Activated effector memory CD4-positive, alpha-beta T cell treated with anti-CD3 and anti-CD28 coated beads, Interleukin-2, amount 50 U/mL, for 16 hours (primary cell): ENCODE results near the gene CREB3L4.
A peak's percentile ranks its signal among the peaks of the same experiment; 100 is the strongest.

Source experiments
- DNase-seq: peaks from one replicate; pipeline ENCODE4 v3.0.0-alpha.2; 2020

CREB3L4 gene, protein sequence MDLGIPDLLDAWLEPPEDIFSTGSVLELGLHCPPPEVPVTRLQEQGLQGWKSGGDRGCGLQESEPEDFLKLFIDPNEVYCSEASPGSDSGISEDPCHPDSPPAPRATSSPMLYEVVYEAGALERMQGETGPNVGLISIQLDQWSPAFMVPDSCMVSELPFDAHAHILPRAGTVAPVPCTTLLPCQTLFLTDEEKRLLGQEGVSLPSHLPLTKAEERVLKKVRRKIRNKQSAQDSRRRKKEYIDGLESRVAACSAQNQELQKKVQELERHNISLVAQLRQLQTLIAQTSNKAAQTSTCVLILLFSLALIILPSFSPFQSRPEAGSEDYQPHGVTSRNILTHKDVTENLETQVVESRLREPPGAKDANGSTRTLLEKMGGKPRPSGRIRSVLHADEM

DNA sequence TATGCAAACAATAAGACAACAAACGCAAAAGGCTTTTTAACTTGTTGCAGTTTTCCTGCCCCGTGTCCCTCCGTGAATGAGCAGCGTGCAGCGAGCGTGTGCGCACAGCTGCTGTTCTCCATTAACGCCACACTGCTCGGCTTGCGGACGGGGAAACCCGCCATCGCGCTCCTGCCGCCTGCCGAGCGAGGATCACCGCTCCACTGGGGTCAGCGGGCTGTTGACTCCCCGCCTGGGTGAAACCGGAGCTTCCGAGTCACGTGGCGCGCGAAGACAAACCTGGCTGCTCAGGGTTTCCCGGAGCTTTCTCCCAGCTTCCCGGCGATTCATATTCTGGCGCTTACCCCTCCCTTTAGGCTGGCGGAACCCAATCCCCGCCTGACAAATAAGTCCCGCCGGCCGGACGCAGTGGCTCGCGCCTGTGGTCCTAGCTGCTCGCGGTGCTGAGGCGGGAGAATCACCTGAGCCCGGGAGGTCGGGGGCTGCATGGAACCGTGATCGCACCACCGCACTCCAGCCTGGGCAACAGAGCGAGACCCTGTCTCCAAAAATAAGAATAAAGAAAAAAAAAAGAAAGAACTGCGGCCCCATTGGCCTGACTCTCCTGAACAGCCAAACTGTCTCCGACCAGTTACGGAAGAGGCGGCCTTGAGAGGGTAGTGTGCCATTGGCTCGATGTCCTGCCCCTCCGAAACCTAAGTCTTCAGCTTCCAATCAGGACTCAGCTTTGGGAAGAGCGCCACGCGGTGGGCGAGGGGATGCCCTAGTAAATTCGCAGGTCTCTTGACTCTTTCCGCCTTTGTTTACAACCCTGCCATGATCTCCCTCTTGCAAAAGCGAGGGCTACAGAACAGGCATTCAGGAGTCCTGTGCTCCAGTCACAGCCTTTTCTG lies at the start of gene CREB3L4:
TSS of gene CREB3L4 (plus strand) at position 796 of the 893 bp plus-strand sequence. CDS start 624 bp downstream, outside the sequence.
- peak; percentile 92 for DNase-seq

DNA sequence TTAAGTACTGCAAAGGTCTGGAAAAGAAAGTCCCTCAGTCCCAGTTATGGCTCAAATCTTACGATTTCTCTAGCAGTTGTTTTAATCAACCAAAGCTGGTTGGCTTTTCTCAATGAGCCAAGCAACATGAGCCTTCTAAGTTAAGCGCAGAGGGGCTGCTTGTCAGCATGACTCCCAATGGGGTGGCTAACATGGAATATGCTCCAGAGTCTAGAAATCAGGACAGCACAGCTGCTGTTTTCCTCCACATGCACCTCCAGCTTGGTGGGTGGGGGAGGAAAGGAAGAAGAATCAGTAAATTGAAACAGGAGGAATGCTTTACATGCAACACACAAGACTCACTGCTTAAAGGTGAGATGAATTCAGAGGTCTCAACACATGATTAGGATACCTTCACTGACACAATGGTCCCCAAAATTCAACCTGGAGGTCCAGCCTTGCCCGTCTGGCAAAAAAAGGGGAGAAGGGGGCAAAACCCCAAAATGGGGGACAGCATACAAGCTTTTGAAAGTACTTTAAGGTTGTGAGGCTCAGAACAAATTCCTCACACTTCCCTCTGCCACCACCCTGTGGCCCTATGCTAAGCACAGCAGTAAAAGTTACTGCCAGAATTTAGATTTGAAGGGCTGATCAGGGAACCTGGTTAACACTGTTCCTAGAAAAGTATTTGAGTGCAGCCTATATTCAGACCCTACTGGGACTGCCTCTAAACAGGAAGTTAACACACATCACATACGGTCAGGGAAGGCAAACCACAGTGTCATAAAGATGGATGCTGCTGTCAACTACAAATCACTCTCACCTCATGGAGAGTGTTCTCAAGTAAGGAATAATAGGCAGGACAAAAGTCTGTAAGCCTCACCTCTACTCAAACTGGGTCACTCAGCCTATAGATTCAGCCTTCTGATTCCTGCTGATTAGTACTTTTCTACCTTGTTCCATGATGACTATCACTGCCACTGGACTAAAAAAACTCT lies 47.5 kb upstream of the CREB3L4 start:
- DNase-seq: no peak

DNA sequence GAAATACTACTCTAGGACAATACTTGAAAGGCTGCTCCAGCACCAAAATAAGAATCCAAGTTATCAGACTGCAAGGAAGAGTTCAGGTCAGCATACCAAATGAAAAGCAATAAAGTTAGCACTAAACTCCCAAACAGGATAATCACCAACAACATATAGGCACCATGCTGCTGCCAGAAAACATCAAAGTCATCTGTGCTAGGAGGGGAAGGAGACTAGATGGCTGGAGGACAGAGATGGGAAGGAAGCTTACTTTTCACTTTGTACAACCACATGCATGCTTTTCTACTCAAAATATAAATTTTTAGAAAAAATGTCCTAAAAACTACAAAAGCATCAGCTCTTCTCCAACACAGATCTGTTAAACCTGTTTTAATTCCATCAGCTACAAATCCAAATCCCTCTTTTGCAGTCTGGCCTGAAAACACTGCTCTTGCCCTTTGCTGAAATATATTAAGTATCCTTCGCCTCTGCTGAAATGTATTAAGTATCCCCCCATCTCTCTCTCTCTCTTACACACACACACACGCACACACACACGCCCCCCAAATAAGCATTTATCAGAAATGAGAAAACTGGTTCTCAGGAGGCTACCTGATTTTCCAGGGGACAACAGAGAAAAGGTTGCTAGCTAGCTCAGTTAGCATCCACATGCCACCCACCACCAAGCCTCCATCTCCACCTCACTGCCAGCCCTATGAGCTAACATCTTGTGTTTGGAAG lies 46.5 kb upstream of the CREB3L4 start:
- DNase-seq: no peak

DNA sequence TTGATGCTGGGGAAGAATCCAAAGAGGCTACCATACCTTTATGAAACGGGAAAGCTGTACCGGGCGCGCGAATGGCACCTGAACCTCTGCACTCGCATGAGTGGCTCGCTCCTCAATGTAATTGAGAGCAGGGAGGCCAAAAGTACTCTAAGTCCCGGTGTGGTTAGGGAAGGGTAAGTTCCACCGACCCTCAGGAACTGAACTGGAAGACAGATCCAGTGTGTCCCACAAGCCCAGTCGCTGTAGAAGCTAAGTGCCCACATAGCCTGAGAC lies 46.0 kb upstream of the CREB3L4 start:
- no peak for DNase-seq

DNA sequence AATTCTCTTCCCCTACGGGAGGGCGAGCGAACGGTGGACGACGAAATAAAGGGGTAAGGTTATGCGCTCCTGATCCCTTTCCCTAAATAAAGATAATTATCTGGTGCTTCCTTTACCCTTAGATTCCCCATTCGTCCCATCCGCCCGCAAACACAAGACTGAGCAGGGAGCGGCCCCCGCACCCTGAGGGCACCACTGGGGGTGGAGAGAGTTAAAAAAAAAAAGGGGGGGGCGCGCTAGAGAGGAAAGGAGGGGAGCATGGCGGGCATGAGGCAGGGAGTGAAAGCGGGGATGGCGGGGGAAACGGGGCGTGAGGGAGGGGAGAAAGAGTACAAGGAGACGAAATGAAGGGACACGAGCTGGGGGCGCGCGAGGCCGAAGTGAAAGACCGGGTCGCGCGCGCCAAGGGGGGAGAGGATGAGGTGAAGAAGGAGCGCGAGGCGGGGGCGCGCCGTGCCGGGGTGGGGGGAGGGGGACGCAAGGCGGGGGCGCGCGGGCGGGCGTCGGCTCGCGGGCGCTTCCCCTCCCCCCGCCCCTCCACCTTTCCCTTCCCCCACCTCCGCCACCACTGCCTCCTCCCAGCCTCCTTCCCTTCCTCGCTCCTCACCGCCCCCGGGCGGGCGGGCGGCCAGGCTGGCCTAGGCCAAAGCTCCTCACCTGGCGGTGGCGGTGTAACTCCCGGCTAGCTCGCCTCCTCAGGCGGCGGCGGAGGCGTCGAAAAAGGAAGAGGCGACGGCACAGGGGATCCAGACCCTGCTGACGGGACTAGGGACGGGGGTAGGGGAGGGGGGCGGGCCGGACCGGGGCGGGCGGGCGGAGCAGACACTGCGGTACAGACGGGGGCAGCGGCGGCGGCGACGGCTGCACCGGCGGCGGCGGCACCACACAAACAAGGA lies 45.4 kb upstream of the CREB3L4 start:
- DNase-seq: no peak

DNA sequence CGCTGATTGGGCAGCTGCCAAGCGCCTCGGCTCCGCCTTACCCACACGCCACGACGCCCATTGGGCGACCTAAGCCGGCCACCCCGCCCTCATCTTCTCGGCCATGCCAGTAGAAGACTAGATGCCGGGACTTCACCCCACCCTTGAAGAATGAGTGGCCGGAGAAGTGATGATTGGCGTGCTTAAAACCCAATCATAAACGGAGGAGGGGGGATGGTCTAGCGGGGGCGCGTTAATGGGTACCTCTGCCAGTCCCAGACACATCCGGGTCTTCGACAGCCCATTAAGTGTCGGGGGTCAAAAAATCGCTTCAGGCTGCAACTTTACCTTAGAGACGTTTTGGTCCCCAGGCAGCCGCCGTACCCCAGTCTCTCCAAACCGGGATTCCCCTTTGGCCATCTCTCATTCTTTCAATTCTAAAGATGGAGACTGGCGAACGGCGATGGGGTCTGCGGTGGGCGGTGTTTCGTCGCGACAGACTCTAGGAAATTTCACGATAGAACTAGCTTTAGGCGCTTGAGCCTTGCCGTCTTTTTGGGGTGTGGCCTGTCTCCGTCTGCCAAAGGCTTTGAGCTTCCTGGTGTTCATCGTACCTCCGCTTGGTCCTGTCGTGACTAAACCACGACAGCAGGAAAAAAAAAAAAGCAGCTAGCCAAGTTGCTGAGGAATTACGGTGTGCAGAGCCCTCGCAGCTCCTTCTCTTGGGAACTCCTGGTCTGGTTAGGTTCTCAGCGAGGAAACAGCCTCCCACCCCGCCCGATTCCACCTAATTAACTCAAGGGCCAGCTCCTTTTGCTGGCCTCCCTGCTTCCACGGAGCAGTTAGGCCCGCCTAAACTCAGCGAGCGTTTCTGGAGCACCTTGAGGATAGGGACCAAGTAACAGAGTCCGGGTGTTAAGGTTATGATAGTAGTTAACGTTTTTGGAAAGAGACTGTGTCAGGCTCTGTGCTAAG lies 44.5 kb upstream of the CREB3L4 start, which contains the start of gene GATAD2B:
TSS of gene GATAD2B (minus strand) at position 1 of the 954 bp plus-strand sequence. CDS start 94,625 bp downstream, outside the sequence.
- DNase-seq: peak; percentile 99

DNA sequence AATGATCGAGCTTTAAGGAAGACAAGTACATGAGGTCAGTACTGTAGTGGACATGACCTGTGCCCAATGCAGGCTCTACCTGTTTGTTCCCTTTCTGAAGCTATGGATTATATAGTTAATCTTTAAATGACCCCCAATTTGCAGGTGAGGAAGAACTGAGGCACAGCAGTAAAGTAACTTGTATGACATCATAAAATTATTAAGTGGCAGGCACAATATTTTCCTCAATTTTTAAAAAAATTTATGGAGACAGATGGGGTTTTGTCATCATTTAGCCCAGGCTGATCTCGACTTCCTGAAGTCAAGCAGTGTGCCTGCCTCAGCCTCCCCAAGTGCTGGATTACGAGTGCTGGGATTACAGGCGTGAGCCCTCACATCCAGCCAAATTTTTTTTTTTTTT lies 41.3 kb upstream of the CREB3L4 start:
- DNase-seq: no peak

DNA sequence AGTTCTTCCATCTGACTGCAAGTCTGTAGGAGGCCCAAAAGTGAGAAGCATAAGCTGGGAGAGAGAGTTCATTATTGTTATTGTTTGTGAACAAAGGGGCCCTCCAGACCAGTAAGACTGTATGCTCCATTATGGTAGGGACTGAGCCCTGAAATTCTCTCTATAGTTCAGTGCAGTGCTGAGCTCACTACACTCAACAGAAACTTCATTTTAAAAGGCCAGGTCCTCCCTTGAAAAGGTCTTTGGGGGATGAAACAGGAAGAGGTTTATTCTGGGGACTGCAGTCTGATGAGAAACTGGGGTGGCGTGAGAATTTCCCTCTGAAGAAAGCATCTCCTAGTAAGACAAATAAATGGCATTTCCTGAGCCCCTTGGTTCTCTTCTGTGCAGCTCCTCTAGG lies 39.5 kb upstream of the CREB3L4 start:
- peak; percentile 10 for DNase-seq

DNA sequence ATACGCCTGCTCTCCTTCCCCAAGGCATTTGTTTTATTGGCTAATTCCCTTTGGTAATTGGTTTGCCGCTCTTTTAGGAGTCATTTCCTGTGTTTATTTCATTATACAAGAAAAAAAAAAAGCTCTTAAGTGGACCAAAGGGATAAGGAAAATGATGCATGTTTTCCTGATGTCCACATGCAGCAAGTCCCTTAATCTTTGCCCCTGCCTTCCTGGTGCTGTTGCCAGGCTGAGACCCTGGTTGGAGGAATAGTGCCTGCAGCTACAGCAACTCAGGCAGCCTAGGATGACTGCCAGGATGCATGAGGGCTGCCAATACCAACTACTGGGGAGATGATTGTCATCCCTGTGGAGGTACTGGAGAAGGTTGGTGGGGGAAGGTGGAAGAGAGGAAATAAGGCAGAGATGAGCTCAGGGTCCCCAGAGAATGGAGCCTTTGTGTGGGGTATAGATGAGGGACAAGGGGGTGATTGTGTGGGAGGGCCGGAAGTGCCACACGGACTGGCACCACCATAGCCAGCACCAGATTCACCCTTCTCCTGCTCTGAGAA lies 38.8 kb upstream of the CREB3L4 start:
- DNase-seq: peak; percentile 30

DNA sequence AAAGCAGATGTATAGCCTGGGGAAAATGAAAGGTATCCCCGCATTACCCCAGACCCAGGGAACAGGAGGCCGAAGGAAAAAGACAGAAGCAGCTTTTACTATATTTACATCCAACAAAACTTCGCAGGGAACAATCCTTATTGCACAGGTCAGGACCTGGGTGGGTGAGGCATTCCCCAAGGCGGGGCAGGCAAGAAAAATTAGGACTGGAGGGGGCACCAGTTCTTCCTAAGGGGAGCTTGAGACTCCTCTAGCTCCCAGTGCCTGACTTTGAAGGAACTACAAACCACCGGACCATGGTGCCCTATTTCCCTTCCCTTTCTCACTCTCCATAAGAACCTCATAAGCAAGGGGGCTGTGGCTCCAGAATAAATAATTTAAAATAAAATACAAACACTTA lies 38.3 kb upstream of the CREB3L4 start:
- DNase-seq: no peak

DNA sequence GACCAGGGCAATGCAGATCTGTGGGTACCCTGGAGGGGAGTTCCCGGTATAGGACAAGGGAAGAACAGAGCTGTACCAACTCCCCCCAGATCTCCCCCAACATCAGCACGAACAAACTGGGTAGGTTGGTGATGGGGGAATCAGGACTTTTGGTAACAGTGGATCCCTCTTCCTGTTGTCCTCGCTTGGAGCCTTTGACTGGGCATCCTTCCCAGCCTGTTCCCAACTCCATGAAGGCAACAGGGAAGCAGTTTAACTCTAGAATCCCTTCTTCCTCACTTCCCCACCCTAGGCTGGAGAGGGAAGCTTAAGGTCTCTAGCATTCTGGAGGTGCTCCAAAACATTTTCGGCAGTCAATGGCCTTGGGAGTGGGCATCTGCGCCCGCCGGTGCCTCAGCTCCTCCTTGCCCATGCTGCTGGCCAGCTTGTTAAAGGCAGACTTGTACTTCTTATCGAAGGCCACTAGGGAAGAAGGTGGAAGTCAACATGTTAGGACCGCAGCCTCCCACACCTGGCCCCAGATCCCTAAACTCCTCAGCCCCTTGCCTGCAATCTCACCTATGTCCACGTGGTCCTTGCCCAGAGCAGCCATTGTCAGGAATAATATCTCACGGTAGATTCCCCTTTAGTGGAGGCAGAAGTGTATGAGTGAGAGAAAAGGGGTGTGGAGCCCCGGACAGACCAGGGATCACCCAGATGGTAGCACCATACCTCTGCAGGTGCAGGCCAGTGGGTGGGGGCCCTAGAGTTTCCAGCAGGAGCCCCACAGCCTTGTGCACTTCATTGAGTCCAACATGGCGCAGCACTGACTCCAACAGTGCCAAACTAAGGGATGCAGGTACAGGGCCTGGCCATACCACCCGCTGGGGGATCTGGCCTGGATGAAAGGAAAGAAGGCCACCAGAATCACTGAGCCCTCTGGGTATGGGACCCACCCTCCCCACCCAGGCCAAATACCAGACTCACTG lies 37.4 kb upstream of the CREB3L4 start:
- DNase-seq: peak; percentile 55

DNA sequence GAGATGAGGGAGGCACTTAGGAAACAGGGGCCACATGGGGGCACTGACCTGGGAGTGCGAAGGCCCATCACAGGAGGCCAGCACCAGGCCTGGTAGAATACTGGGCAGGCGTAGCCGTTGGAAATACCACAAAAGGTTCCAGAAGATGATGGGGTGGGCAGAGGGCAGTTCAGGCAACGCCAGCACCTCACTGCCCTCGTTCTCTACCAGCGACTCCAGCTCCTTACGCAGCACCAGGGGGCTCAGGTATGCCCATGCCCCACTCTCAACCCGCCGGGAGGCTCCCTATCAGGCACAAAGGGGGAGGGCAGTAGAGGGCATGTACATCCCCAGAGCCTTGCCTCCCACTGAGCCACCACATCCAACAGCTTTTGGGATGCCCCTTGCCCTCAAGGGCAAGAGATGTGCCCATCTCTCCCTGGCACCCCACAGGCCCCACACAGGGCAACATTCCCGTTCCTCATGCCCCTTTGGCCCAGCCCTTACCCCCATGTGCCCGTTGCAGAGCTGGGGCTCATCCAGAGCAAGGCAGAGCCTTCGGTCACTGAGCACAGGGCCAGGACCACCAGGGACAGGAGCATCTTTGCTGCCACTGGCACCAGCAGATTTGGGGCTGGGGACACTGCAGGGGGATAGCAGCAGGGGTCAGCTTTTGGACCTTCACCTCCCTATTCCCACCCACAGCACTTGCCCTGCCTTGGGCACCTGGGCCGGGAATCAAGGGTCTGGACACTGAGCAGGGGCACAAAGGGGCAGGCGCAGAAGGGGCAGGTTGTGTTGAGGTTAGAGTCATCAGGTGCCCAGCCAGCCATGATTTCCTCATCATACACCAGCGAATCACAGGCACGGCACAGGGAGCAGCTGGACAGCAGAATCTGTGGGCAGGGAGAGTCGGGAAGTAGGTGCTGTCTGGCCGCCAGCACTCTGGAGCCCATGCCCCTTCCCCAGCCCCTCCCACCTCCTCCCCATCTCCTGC lies 35.3 kb upstream of the CREB3L4 start:
- peak; percentile 33 for DNase-seq

DNA sequence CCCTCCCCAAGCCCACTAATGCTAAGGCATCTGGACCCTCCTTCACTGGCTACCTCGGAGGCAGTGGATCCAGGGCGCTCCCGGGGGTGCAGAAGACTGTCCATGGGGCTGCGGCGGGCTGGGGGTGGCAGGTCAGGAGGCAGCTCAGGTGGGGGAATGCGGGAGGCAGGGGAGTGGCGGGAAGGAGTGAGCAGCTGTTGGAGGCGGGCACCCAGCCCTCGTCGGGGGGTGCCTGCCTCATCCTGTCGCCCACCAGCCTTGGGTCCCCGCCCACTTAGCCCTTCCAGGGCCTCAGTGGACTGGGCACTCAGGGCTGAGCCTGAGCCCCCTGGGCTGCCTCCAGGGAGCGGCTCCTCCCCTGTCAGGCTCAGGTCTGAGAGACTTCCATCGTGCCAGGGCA lies 34.3 kb upstream of the CREB3L4 start:
- no peak for DNase-seq

DNA sequence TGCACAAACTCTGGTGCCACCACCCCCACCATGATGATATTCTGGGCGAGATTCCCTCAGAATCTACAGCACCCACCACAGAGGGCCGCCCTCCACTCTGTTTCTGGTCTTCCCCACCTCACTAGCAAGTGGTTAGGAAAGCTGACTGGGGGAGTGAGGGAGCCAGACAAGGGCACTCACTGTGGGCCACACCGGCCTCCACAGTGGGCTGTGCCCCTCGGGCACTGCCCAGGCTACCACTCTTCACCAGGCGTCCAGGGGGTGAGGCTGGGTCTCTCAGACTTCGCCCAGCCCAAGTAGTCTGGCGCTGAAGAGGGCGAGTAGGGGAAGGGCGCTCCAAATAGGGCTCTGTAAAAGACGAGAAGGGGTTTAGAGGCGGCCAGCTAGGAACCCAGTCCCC lies 33.7 kb upstream of the CREB3L4 start:
- DNase-seq: peak; percentile 52

DNA sequence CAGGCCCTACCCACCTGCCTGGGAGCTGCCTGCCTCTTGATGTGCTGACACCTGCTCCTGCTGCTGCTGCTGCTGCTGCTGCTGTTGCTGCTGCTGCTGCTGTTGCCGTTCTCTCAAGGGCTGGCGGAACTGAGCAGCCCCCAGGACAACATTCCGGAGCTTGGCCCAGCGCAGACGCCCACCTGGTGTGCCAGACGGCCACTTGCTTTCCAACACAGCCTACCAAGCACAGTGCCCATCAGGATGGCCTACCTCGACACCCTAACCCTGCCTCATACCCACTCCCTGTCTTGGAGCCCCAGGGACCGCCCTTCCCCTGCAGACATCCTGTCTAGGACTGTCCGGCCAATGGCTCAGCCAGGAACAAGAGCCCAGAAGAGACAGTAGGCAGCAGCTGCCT lies 33.0 kb upstream of the CREB3L4 start:
- peak; percentile 58 for DNase-seq

DNA sequence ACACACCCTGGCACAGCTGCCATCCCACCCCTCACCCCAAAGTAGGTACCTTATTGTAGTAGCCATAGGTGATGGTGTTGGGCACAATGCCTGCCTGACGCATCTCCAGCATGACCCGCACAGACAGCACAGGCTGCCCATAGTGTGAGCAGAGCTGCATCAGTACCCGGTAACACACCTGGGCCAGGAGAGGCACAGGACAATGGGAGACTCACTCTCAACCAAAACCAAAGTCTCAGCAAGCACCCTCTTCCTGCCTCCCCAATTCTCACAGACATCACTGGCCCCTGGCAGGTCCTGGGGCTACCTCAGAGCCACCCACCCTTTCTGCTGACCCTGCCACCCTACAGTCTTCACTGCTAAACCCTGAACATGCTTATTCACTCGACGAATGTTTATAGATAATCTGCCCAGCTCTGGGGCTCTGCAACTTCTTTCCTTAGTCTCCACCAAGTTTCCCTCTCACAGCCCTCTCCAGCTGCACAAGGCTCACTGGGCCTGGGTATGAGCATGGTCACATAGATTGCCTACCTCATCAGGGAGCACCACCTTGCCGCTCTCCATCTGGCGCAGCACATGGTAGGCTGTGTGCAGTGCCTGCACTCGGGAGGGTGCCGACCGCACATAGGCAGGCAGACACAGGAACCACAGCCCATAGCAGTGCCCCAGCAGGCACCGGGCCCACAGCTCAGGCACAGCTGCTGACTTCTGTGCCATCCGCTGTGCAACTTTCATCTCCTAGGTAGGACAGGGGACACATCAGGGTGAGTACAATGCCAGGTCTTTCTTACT lies 31.5 kb upstream of the CREB3L4 start:
- DNase-seq: no peak
